Measurements from ENCODE around the gene TAX1BP1.
A peak's percentile ranks its signal among the peaks of the same experiment; 100 is the strongest.

The TAX1BP1 gene

GRCh38 chr7:27700501-27700900 lies 39.5 kb upstream of the TAX1BP1 start:
- no peak overlapping the region for H3K4me3 ChIP-seq (ENCODE audit: low read depth, low read length)
- CTCF ChIA-PET: no interaction called here
- DNase-seq (ENCODE audit: low read depth, low spot score): no peak
- no peak for TF ChIP-seq CTCF (IDR thresholded peaks at IDR 0.05; ENCODE audit: insufficient read depth, low read length, missing control alignments)
- POLR2A ChIA-PET: no interaction called here

- no peak for DNase-seq (ENCODE audit: low read depth, low spot score)
- ChIA-PET CTCF (interaction anchor here (0.8 to 1.1 kb wide), 2 partner anchors 12 to 507 kb away, joined by 3 to 6 read pairs; no protein-coding TSS in a partner anchor), POLR2A (interaction anchor here (0.9 kb wide), 1 partner anchor 38 kb away, joined by 3 read pairs; no protein-coding TSS in a partner anchor)
- H3K4me3 ChIP-seq (ENCODE audit: low read depth, low read length): no peak overlapping the region
- no peak for TF ChIP-seq CTCF (IDR thresholded peaks at IDR 0.05; ENCODE audit: insufficient read depth, low read length, missing control alignments)
Observed at GRCh38 chr7:27703181-27703580, 36.8 kb upstream of the TAX1BP1 start.

- ChIA-PET POLR2A (no interaction called here), CTCF (no interaction called here)
- no peak for TF ChIP-seq CTCF (IDR thresholded peaks at IDR 0.05; ENCODE audit: insufficient read depth, low read length, missing control alignments)
- H3K4me3 ChIP-seq (ENCODE audit: low read depth, low read length): no peak overlapping the region
- no peak for DNase-seq (ENCODE audit: low read depth, low spot score)
Observed at GRCh38 chr7:27704422-27705199, 35.4 kb upstream of the TAX1BP1 start.

GRCh38 chr7:27705200-27705594 lies 34.8 kb upstream of the TAX1BP1 start:
- ChIA-PET POLR2A (no interaction called here), CTCF (no interaction called here)
- TF ChIP-seq CTCF (IDR thresholded peaks at IDR 0.05; ENCODE audit: insufficient read depth, low read length, missing control alignments): no peak
- no peak overlapping the region for H3K4me3 ChIP-seq (ENCODE audit: low read depth, low read length)
- no peak for DNase-seq (ENCODE audit: low read depth, low spot score)

DNA sequence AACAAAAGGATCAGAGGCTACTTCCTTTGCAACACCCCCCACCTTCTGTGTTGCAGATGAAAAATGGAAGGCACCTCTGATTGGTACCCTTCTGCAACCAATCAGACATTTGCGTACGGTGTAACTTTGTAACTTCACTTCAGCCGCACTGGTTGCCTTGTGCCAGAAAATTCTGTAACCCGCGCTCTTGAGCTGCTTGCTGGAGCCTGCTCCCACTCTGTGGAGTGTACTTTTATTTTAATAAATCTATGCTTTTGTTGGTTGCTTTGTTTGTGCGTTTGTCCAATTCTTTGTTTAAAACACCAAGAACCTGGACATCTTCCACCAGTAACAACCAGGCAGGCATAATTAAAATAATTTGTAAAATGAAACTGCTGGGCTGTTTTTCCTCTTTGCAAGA lies 31.5 kb upstream of the TAX1BP1 start:
- no peak for TF ChIP-seq CTCF (IDR thresholded peaks at IDR 0.05; ENCODE audit: insufficient read depth, low read length, missing control alignments)
- CTCF ChIA-PET: interaction anchor here (1.0 kb wide), 1 partner anchor 33 kb away, joined by 3 read pairs; no protein-coding TSS in a partner anchor

DNA sequence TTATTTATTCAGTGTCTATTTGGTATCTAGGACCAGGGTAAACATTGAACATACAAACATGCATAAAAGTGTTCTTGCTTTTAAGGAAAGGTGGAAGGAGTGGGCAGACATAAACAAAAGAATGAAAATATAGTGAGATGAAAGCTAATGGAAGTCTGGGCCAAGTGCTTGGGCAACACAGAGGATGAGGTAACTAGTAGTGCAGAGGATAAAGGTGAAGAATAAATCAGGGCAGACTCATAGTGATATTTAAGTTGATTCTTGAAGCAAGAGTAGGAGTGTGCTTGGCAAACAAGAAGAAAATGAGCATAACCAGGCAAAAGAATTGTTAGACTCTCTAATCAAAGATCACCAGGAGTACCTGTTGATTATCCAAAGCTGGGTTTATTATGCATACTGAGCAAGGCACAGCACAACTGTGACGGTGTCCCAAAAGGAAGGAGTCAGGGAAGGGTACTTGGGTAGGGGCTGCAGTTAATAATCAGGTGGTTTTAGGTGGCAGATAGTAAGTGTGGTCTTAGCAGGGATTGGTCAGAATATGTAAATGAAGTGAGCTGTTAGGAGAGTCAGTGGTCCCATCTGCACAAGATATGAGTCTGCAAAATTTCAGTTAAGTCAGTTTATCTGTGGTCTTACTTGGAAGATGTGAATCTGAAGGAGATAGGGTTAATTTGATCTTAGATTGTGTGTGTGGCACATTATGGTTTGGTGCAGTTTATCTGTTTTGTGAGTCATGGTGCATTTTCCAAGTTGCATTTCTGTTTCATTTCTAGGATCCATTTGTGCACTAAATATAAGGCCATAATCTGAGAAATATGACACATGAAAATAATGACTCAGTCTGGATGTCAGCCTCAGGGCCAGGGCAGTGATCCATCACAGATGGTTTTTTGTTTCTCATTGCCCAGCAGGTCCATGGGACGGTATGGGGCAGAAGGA lies 30.6 kb upstream of the TAX1BP1 start:
- no peak for TF ChIP-seq CTCF (IDR thresholded peaks at IDR 0.05; ENCODE audit: insufficient read depth, low read length, missing control alignments)
- CTCF ChIA-PET: no interaction called here
- POLR2A ChIA-PET: interaction anchor here (0.7 kb wide), 1 partner anchor 118 kb away, joined by 3 read pairs; no protein-coding TSS in a partner anchor
- no peak overlapping the region for H3K4me3 ChIP-seq (ENCODE audit: low read depth, low read length)
- peak; percentile 23 for DNase-seq (ENCODE audit: low read depth, low spot score)

More for the DNA sequence above, 31.5 kb upstream of the TAX1BP1 start:
- POLR2A ChIA-PET: no interaction called here
- DNase-seq (ENCODE audit: low read depth, low spot score): no peak
- H3K4me3 ChIP-seq (ENCODE audit: low read depth, low read length): no peak overlapping the region
